Suppressor macrophage (primary cell): ENCODE measurements around the gene ZDHHC11.
"Not testable (repeated sequence)": the region's sequence is repeated elsewhere in the genome, so short reads cannot be mapped to it uniquely, and the experiment has no call there.

Experiments
- DNase-seq, 4 experiments: peaks; one replicate each; pipeline ENCODE4 v3.0.0-alpha.2; 2020 to 2022

The ZDHHC11 gene

GRCh38 chr5:878677-879076 is 27.9 kb upstream of the ZDHHC11 start:
- not testable (repeated sequence) for DNase-seq

- DNase-seq = no peak
These were observed 27.3 kb upstream of the ZDHHC11 start for GRCh38 chr5:878125-878524.

- DNase-seq = no peak
These were observed 25.9 kb upstream of the ZDHHC11 start for GRCh38 chr5:876398-877365.

GRCh38 chr5:875931-876330 is 25.1 kb upstream of the ZDHHC11 start:
- no peak for DNase-seq

- DNase-seq = no peak
These were observed 22.5 kb upstream of the ZDHHC11 start for GRCh38 chr5:873328-873727.

GRCh38 chr5:872301-872700 is 21.5 kb upstream of the ZDHHC11 start:
- no peak for DNase-seq

GRCh38 chr5:871596-872298 is 21.0 kb upstream of the ZDHHC11 start:
- DNase-seq = no peak

GRCh38 chr5:870956-871355 is 20.2 kb upstream of the ZDHHC11 start:
- DNase-seq = no peak

GRCh38 chr5:868428-869135 is 17.8 kb upstream of the ZDHHC11 start:
- DNase-seq = no peak

- no peak for DNase-seq
These were observed 16.6 kb upstream of the ZDHHC11 start for GRCh38 chr5:867300-867870.

- DNase-seq = no peak
These were observed 15.0 kb upstream of the ZDHHC11 start for GRCh38 chr5:865771-866170.

GRCh38 chr5:865168-865521 is 14.4 kb upstream of the ZDHHC11 start:
- no peak for DNase-seq

- no peak for DNase-seq
These were observed 13.8 kb upstream of the ZDHHC11 start for GRCh38 chr5:864492-865167.

- no peak for DNase-seq
These were observed 12.5 kb upstream of the ZDHHC11 start for GRCh38 chr5:863244-863805.

GRCh38 chr5:862367-863243 is 11.8 kb upstream of the ZDHHC11 start:
- no peak for DNase-seq

GRCh38 chr5:861442-862366 is 10.9 kb upstream of the ZDHHC11 start:
- DNase-seq = no peak

- DNase-seq = no peak
These were observed 9.8 kb upstream of the ZDHHC11 start for GRCh38 chr5:860506-861150.

GRCh38 chr5:859798-860296 is 9.1 kb upstream of the ZDHHC11 start:
- no peak for DNase-seq

GRCh38 chr5:859391-859790 is 8.6 kb upstream of the ZDHHC11 start:
- no peak for DNase-seq
